Peyer's patch (tissue), 4 donors: Measurements from ENCODE around the gene PHACTR3. TPM values are rescaled to one million over a fixed set of nuclear protein-coding genes. Genes with fewer than 3 reads are reported as not detected.

Experiments
- DNase-seq, 3 donors: peaks; one replicate each; pipeline ENCODE4 v3.0.0-alpha.2; 2017 to 2019
- H3K27ac ChIP-seq, 4 donors: fragments of 200-600 bp; sonication (generic); one replicate each; pipeline ENCODE4 v1.5.1; 2016 to 2019
- H3K27me3 ChIP-seq, 2 donors: fragments of 200-600 bp; sonication (generic); one replicate each; pipeline ENCODE4 v1.5.1; 2019
- H3K36me3 ChIP-seq, 3 donors: fragments of 200-600 bp; sonication (generic); one replicate each; pipeline ENCODE4 v1.5.1; 2016 to 2019
- H3K4me1 ChIP-seq, 4 donors: fragments of 200-600 bp; sonication (generic); one replicate each; pipeline ENCODE4 v1.5.1; 2016 to 2019
- H3K4me3 ChIP-seq, 4 donors: fragments of 200-600 bp; sonication (generic); 1 replicate in 3 of 4; 2 replicates in 1 of 4; pipeline ENCODE4 v1.5.1; 2016 to 2019; ENCODE audit warnings: mild to moderate bottlenecking in 1 of 4
- H3K9me3 ChIP-seq, 4 donors: fragments of 200-600 bp; sonication (generic); one replicate each; pipeline ENCODE4 v1.5.1; 2016 to 2019; ENCODE audit warnings: mild to moderate bottlenecking in 1 of 4
- CTCF ChIP-seq, 6 experiments: fragments of 450-650 bp in 4 of 6; fragments of 200-600 bp in 2 of 6; sonication (generic) in 1 of 6; IDR thresholded peaks; one replicate each; pipeline ENCODE4 v1.5.1; 2017 to 2019; ENCODE audit warnings: antibody characterized with exemption in 6 of 6, mild to moderate bottlenecking in 3 of 6, moderate library complexity in 1 of 6
- POLR2A ChIP-seq, 2 donors: fragments of 450-650 bp; IDR thresholded peaks; one replicate each; pipeline ENCODE4 v1.5.1; 2017; ENCODE audit warnings: antibody characterized with exemption in 2 of 2, mild to moderate bottlenecking in 2 of 2, moderate library complexity in 2 of 2
- total RNA-seq, 4 donors: library from RNA; depleted of rRNA; stranded (reverse); fragments of >200 nt; gene quantifications; one replicate each; pipeline ENCODE4 v1.1.0, GENCODE V29; 2016

PHACTR3 gene
- total RNA-seq, 4 donors from 2014 or later: 14.9 to 31.5 (median 22.9) TPM

GRCh38 chr20:59579404-59580145, 24.8 kb upstream of the PHACTR3 start:
- H3K36me3 ChIP-seq: no peaks in the 10 kb centered on the region
- TF ChIP-seq CTCF (IDR thresholded peaks at IDR 0.05) (no peak), POLR2A (IDR thresholded peaks at IDR 0.05) (no peak)
- no peaks in the 10 kb centered on the region for H3K27me3 ChIP-seq
- DNase-seq: no peak
- H3K9me3 ChIP-seq: no peaks in the 10 kb centered on the region
- no peaks in the 10 kb centered on the region for H3K4me1 ChIP-seq
- no peak overlapping the region for H3K4me3 ChIP-seq
- no peak overlapping the region for H3K27ac ChIP-seq

GRCh38 chr20:59580146-59580946, 24.0 kb upstream of the PHACTR3 start:
- H3K9me3 ChIP-seq: no peaks in the 10 kb centered on the region
- no peaks in the 10 kb centered on the region for H3K27me3 ChIP-seq
- no peak for DNase-seq
- H3K27ac ChIP-seq: no peak overlapping the region
- no peaks in the 10 kb centered on the region for H3K4me1 ChIP-seq
- no peak overlapping the region for H3K4me3 ChIP-seq
- H3K36me3 ChIP-seq: no peaks in the 10 kb centered on the region
- no peak for TF ChIP-seq POLR2A (IDR thresholded peaks at IDR 0.05)
- TF ChIP-seq CTCF (IDR thresholded peaks at IDR 0.05): no peak

DNA sequence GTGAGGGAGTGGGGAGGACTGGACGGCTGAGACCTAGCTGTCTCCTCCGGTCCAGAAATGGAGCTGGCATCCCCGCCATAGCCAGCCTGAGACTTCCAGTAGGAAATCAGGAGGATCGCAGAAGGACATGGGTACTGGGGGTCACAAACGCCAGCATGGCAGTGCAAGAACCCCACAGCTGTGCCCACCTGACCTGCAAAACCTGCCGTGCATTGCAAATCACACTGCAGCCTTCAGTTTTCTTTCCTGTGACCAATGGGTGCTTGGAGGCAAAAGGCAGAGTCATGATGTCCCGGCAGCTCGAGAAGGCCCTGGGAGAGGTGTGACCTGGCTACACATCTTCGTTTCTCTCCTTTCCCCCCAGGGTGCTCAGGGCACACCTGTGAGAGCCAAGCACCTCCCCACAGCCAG, 23.3 kb upstream of the PHACTR3 start:
- H3K27me3 ChIP-seq: no peaks in the 10 kb centered on the region
- peak in 1 of 3 donors; percentile 22 for DNase-seq

GRCh38 chr20:59581993-59582679, 22.2 kb upstream of the PHACTR3 start:
- Histone ChIP-seq H3K36me3 (no peaks in the 10 kb centered on the region), H3K27ac (no peak overlapping the region), H3K9me3 (no peaks in the 10 kb centered on the region), H3K4me1 (no peaks in the 10 kb centered on the region), H3K27me3 (no peaks in the 10 kb centered on the region), H3K4me3 (no peak overlapping the region)
- DNase-seq: no peak
- no peak for TF ChIP-seq CTCF (IDR thresholded peaks at IDR 0.05)
- no peak for TF ChIP-seq POLR2A (IDR thresholded peaks at IDR 0.05)

More for the DNA sequence above, 23.3 kb upstream of the PHACTR3 start:
- Histone ChIP-seq H3K27ac (no peak overlapping the region), H3K4me3 (no peak overlapping the region), H3K36me3 (no peaks in the 10 kb centered on the region), H3K4me1 (no peaks in the 10 kb centered on the region), H3K9me3 (no peaks in the 10 kb centered on the region)
- no peak for TF ChIP-seq POLR2A (IDR thresholded peaks at IDR 0.05)
- no peak for TF ChIP-seq CTCF (IDR thresholded peaks at IDR 0.05)

- no peak overlapping the region for H3K27ac ChIP-seq
- TF ChIP-seq POLR2A (IDR thresholded peaks at IDR 0.05) (no peak), CTCF (IDR thresholded peaks at IDR 0.05) (no peak)
- no peaks in the 10 kb centered on the region for H3K36me3 ChIP-seq
- no peaks in the 10 kb centered on the region for H3K4me1 ChIP-seq
- no peaks in the 10 kb centered on the region for H3K9me3 ChIP-seq
- no peak overlapping the region for H3K4me3 ChIP-seq
- DNase-seq: peak in 1 of 3 donors; percentile 55
- H3K27me3 ChIP-seq: no peaks in the 10 kb centered on the region
Observed at GRCh38 chr20:59583428-59584277, 20.7 kb upstream of the PHACTR3 start.
